SK-N-SH treated with all-trans-retinoic acid at 6 μM for 48 hours (cell line): ENCODE results near the gene PNO1.

Source experiments
- ATAC-seq: fragments of 200-7000 bp; cut with Tn5 transposase; 3 replicates; pipeline ENCODE4 v1.9.1; 2020; ENCODE audit warnings: mild to moderate bottlenecking, moderate library complexity
- BACH2 ChIP-seq: fragments of 250-450 bp; sonication (Bioruptor Pico); IDR thresholded peaks from 2 replicates; pipeline ENCODE4 v1.9.0; 2021; ENCODE audit warnings: mild to moderate bottlenecking, borderline replicate concordance
- CSDC2 ChIP-seq: fragments of 250-450 bp; sonication (Bioruptor Pico); IDR thresholded peaks from 2 replicates; pipeline ENCODE4 v1.5.0; 2020; ENCODE audit warnings: mild to moderate bottlenecking, moderate library complexity
- CSRNP3 ChIP-seq: fragments of 250-450 bp; sonication (Bioruptor Pico); IDR thresholded peaks from 2 replicates; pipeline ENCODE4 v1.5.1; 2021; ENCODE audit warnings: mild to moderate bottlenecking, moderate library complexity
- ESRRG ChIP-seq: fragments of 250-450 bp; sonication (Bioruptor Pico); IDR thresholded peaks from 2 replicates; pipeline ENCODE4 v1.6.1; 2021; ENCODE audit warnings: mild to moderate bottlenecking
- GLIS3 ChIP-seq: fragments of 250-450 bp; sonication (Bioruptor Pico); IDR thresholded peaks from 2 replicates; pipeline ENCODE4 v1.5.0; 2020; ENCODE audit warnings: mild to moderate bottlenecking, moderate library complexity
- ISL1 ChIP-seq: fragments of 250-450 bp; sonication (Bioruptor Pico); IDR thresholded peaks from 2 replicates; pipeline ENCODE4 v2.1.2; 2022; ENCODE audit warnings: mild to moderate bottlenecking, moderate library complexity
- OSR1 ChIP-seq: fragments of 250-450 bp; sonication (Bioruptor Pico); IDR thresholded peaks from 2 replicates; pipeline ENCODE4 v1.8.0; 2022; ENCODE audit warnings: moderate library complexity, mild to moderate bottlenecking, inconsistent platforms
- PATZ1 ChIP-seq: fragments of 250-450 bp; sonication (Bioruptor Pico); IDR thresholded peaks from 2 replicates; pipeline ENCODE4 v1.8.0; 2020; ENCODE audit warnings: mild to moderate bottlenecking, moderate library complexity, borderline replicate concordance
- PPARA ChIP-seq: fragments of 250-450 bp; sonication (Bioruptor Pico); IDR thresholded peaks from 2 replicates; pipeline ENCODE4 v1.5.0; 2020; ENCODE audit warnings: mild to moderate bottlenecking, borderline replicate concordance
- RARB ChIP-seq: fragments of 250-450 bp; sonication (Bioruptor Pico); IDR thresholded peaks from 2 replicates; pipeline ENCODE4 v1.8.0; 2021; ENCODE audit warnings: mild to moderate bottlenecking, moderate library complexity
- SNAI2 ChIP-seq: fragments of 250-450 bp; sonication (Bioruptor Pico); IDR thresholded peaks from 2 replicates; pipeline ENCODE4 v1.5.0; 2020; ENCODE audit warnings: mild to moderate bottlenecking, moderate library complexity
- TCF4 ChIP-seq: fragments of 250-450 bp; sonication (Bioruptor Pico); IDR thresholded peaks from 2 replicates; pipeline ENCODE4 v1.8.0; 2021; ENCODE audit warnings: mild to moderate bottlenecking, moderate library complexity, borderline replicate concordance
- TOX ChIP-seq: fragments of 250-450 bp; sonication (Bioruptor Pico); IDR thresholded peaks from 2 replicates; pipeline ENCODE4 v1.8.0; 2021; ENCODE audit warnings: mild to moderate bottlenecking, moderate library complexity, borderline replicate concordance
- TSHZ2 ChIP-seq: fragments of 250-450 bp; sonication (Bioruptor Pico); IDR thresholded peaks from 2 replicates; pipeline ENCODE4 v1.5.0; 2020; ENCODE audit warnings: mild to moderate bottlenecking, moderate library complexity
- ZC3H10 ChIP-seq: fragments of 250-450 bp; sonication (Bioruptor Pico); IDR thresholded peaks from 2 replicates; pipeline ENCODE4 v1.5.1; 2021; ENCODE audit warnings: mild to moderate bottlenecking, moderate library complexity
- ZFP30 ChIP-seq: fragments of 450-650 bp; formaldehyde crosslinking; IDR thresholded peaks from 2 replicates; pipeline ENCODE4 v1.5.0; 2022; ENCODE audit warnings: mild to moderate bottlenecking, moderate library complexity
- ZNF70 ChIP-seq: fragments of 450-650 bp; formaldehyde crosslinking; IDR thresholded peaks from 2 replicates; pipeline ENCODE4 v1.5.0; 2020; ENCODE audit warnings: mild to moderate bottlenecking, moderate library complexity
- ZNF8 ChIP-seq: fragments of 450-650 bp; formaldehyde crosslinking; IDR thresholded peaks from 2 replicates; pipeline ENCODE4 v1.5.0; 2020; ENCODE audit warnings: mild to moderate bottlenecking, moderate library complexity
- TF ChIP-seq, protein P1 (sequence below): fragments of 250-450 bp; sonication (Bioruptor Pico); IDR thresholded peaks from 2 replicates; pipeline ENCODE4 v1.8.0; 2021; ENCODE audit warnings: low read depth, mild to moderate bottlenecking, moderate library complexity, borderline replicate concordance

The PNO1 gene

GRCh38 chr2:68169308-68169707 lies 11.6 kb downstream of the PNO1 start (continued):
- TF ChIP-seq TSHZ2 (no peak), ISL1 (CRISPR knock-in tag) (no peak), ESRRG (no peak)

DNA sequence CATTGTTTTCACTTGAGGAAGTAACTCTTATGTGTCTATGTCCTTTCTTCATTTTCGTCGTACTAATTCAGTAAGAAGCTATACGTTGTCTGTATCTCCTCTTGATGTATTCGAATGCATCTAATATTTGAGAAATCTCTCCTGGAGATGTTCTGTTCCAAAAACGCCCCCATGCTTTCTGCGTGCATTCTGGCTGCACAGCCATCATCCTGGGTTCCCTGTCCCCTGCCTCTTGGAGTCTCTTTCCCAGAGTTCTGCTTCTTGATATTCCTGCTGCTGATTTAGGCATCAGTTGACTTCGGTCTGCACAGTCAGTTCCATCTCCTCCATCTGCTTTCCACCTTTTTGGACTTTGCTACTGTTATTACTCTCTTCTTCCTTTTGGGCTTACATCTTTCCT lies 13.5 kb downstream of the PNO1 start:
- TF ChIP-seq BACH2 (CRISPR knock-in tag): no peak
- no peak for TF ChIP-seq ESRRG
- no peak for TF ChIP-seq PATZ1
- no peak for TF ChIP-seq ZFP30 (CRISPR knock-in tag)
- TF ChIP-seq ZNF8: no peak
- ATAC-seq: no peak

DNA sequence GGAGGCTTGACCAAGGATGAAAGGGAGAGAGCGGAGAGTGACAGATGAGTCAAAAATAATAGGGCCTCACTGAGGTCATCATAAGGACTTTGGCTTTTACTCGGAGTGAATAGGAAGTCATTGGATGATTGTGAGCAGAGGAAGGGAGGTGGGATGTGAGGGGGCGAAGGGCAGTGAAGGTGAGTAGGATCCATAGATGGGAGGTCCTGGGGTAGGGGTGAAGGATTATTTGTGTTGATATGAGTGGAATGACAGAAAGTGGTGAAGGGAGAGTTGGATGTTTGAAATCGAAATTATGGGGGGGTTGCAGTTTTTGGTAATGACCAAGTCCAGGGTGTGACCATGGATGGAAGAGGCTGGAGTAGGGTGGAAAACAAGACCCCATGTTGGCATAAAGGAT lies 14.0 kb downstream of the PNO1 start:
- no peak; the same call in 2 of the 3 replicates for ATAC-seq
- TF ChIP-seq ESRRG: no peak
- no peak for TF ChIP-seq ZNF8
- no peak for TF ChIP-seq PPARA (CRISPR knock-in tag)
- TF ChIP-seq SNAI2 (CRISPR knock-in tag): no peak
- TF ChIP-seq TOX (CRISPR knock-in tag): no peak
- TF ChIP-seq OSR1 (CRISPR knock-in tag): no peak
- TF ChIP-seq TCF4 (CRISPR knock-in tag): no peak
- TF ChIP-seq TSHZ2: no peak
- no peak for TF ChIP-seq GLIS3
- TF ChIP-seq, protein P1, sequence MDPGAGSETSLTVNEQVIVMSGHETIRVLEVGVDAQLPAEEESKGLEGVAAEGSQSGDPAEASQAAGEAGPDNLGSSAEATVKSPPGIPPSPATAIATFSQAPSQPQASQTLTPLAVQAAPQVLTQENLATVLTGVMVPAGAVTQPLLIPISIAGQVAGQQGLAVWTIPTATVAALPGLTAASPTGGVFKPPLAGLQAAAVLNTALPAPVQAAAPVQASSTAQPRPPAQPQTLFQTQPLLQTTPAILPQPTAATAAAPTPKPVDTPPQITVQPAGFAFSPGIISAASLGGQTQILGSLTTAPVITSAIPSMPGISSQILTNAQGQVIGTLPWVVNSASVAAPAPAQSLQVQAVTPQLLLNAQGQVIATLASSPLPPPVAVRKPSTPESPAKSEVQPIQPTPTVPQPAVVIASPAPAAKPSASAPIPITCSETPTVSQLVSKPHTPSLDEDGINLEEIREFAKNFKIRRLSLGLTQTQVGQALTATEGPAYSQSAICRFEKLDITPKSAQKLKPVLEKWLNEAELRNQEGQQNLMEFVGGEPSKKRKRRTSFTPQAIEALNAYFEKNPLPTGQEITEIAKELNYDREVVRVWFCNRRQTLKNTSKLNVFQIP (CRISPR knock-in tag): no peak
- no peak for TF ChIP-seq CSRNP3
- TF ChIP-seq ZNF70 (CRISPR knock-in tag): no peak
- TF ChIP-seq ZC3H10 (CRISPR knock-in tag): no peak
- no peak for TF ChIP-seq ISL1 (CRISPR knock-in tag)
- no peak for TF ChIP-seq PATZ1
- TF ChIP-seq CSDC2 (CRISPR knock-in tag): no peak
- TF ChIP-seq RARB: no peak
- no peak for TF ChIP-seq ZFP30 (CRISPR knock-in tag)
